Trophoblast cell (in vitro differentiated cells and primary cell): ENCODE results near the gene SPIRE1.
"Not testable (repeated sequence)": the region's sequence is repeated elsewhere in the genome, so short reads cannot be mapped to it uniquely, and the experiment has no call there.

Experiments
- DNase-seq, 2 donors: peaks; one replicate each; pipeline ENCODE4 v3.0.0-alpha.2; 2016
- H2AFZ ChIP-seq: 2 replicates; pipeline ENCODE4 v1.6.1; 2013; ENCODE audit warnings: low read length, moderate library complexity, mild to moderate bottlenecking; ENCODE audit not compliant: insufficient read depth, poor library complexity
- H2AK5ac ChIP-seq: 2 replicates; pipeline ENCODE4 v1.6.1; 2013; ENCODE audit warnings: mild to moderate bottlenecking, low read length
- H2BK120ac ChIP-seq: 2 replicates; pipeline ENCODE4 v1.6.1; 2013; ENCODE audit warnings: low read length, mild to moderate bottlenecking, moderate library complexity; ENCODE audit not compliant: insufficient read depth, poor library complexity
- H2BK12ac ChIP-seq: 2 replicates; pipeline ENCODE4 v1.6.1; 2013; ENCODE audit warnings: mild to moderate bottlenecking, low read length, moderate library complexity
- H2BK5ac ChIP-seq: 2 replicates; pipeline ENCODE4 v1.6.1; 2013; ENCODE audit warnings: low read length, low read depth, moderate library complexity, mild to moderate bottlenecking; ENCODE audit not compliant: poor library complexity
- H3K14ac ChIP-seq: 2 replicates; pipeline ENCODE4 v1.6.1; 2013; ENCODE audit warnings: mild to moderate bottlenecking, low read length
- H3K18ac ChIP-seq: 2 replicates; pipeline ENCODE4 v1.6.1; 2013; ENCODE audit warnings: mild to moderate bottlenecking, low read length
- H3K23ac ChIP-seq: 2 replicates; pipeline ENCODE4 v1.6.1; 2013; ENCODE audit warnings: low read length
- H3K27ac ChIP-seq: 2 replicates; pipeline ENCODE4 v1.5.1; 2013; ENCODE audit warnings: low read depth, mild to moderate bottlenecking, inconsistent platforms, low read length, moderate library complexity
- H3K27me3 ChIP-seq: 2 replicates; pipeline ENCODE4 v1.6.1; 2013; ENCODE audit warnings: inconsistent platforms, mild to moderate bottlenecking, low read length, moderate library complexity; ENCODE audit not compliant: insufficient read depth
- H3K36me3 ChIP-seq, 2 experiments: 1 replicate in 1 of 2; 2 replicates in 1 of 2; pipeline ENCODE4 v1.6.1; 2013; ENCODE audit warnings: low read length in 2 of 2, mild to moderate bottlenecking in 2 of 2, moderate library complexity in 1 of 2; ENCODE audit not compliant: insufficient read depth in 2 of 2, control insufficient read depth in 1 of 2
- H3K4ac ChIP-seq: 2 replicates; pipeline ENCODE4 v1.6.1; 2013; ENCODE audit warnings: low read depth, mild to moderate bottlenecking, low read length, moderate library complexity
- H3K4me1 ChIP-seq, 2 experiments: 1 replicate in 1 of 2; 2 replicates in 1 of 2; pipeline ENCODE4 v1.6.1; 2013; ENCODE audit warnings: low read length in 2 of 2, mild to moderate bottlenecking in 2 of 2, moderate library complexity in 1 of 2; ENCODE audit not compliant: insufficient read depth in 2 of 2, control insufficient read depth in 1 of 2
- H3K4me2 ChIP-seq: 2 replicates; pipeline ENCODE4 v1.6.1; 2013; ENCODE audit warnings: inconsistent platforms, mild to moderate bottlenecking, low read length, moderate library complexity
- H3K4me3 ChIP-seq: 2 replicates; pipeline ENCODE4 v1.5.1; 2013; ENCODE audit warnings: mild to moderate bottlenecking, low read depth, low read length, inconsistent platforms
- H3K79me1 ChIP-seq: one replicate; pipeline ENCODE4 v1.6.1; 2013; ENCODE audit warnings: low read length
- H3K79me2 ChIP-seq: 2 replicates; pipeline ENCODE4 v1.6.1; 2013; ENCODE audit warnings: low read length, mild to moderate bottlenecking; ENCODE audit not compliant: control insufficient read depth, insufficient read depth, poor library complexity
- H3K9ac ChIP-seq: 2 replicates; pipeline ENCODE4 v1.6.1; 2013; ENCODE audit warnings: mild to moderate bottlenecking, low read length
- H3K9me3 ChIP-seq: 2 replicates; pipeline ENCODE4 v1.6.1; 2013; ENCODE audit warnings: low read depth, mild to moderate bottlenecking, control low read depth, inconsistent platforms, low read length; ENCODE audit not compliant: insufficient read depth
- H4K12ac ChIP-seq: 2 replicates; pipeline ENCODE4 v1.6.1; 2013; ENCODE audit warnings: low read depth, mild to moderate bottlenecking, low read length, moderate library complexity
- H4K8ac ChIP-seq: 2 replicates; pipeline ENCODE4 v1.6.1; 2013; ENCODE audit warnings: low read depth, mild to moderate bottlenecking, low read length, moderate library complexity
- H4K91ac ChIP-seq: one replicate; pipeline ENCODE4 v1.6.1; 2013; ENCODE audit warnings: low read depth, mild to moderate bottlenecking, low read length, moderate library complexity
- WGBS: extraction: QIAGEN DNeasy Blood & Tissue Kit; methylation state at CpG from one replicate; pipeline ENCODE4 v1.1.7; 2013; ENCODE audit warnings: missing lambda C conversion rate; ENCODE audit not compliant: insufficient read length, insufficient coverage; ENCODE audit errors: extremely low coverage; 5-methylcytosine and 5-hydroxymethylcytosine counted together

SPIRE1 gene

GRCh38 chr18:12554796-12555388 lies 103.0 kb downstream of the SPIRE1 start:
- H3K4me1 ChIP-seq = no peaks in the 10 kb centered on the region
- no peak overlapping the region for H4K12ac ChIP-seq
- H3K27me3 ChIP-seq = no peaks in the 10 kb centered on the region
- no peak overlapping the region for H4K91ac ChIP-seq
- H3K18ac ChIP-seq = no peak overlapping the region
- DNase-seq = no peak
- no peaks in the 10 kb centered on the region for H3K79me1 ChIP-seq
- no peak overlapping the region for H2AK5ac ChIP-seq
- H2BK12ac ChIP-seq = no peak overlapping the region
- H3K9ac ChIP-seq = no peak overlapping the region
- no peaks in the 10 kb centered on the region for H3K79me2 ChIP-seq
- H3K14ac ChIP-seq = no peak overlapping the region
- H3K23ac ChIP-seq = no peak overlapping the region
- no peak overlapping the region for H3K27ac ChIP-seq
- H2BK5ac ChIP-seq = no peak overlapping the region
- no peak overlapping the region for H3K4ac ChIP-seq
- no peak overlapping the region for H3K4me2 ChIP-seq
- H3K4me3 ChIP-seq = no peak overlapping the region
- H2AFZ ChIP-seq = no peak overlapping the region
- H4K8ac ChIP-seq = no peak overlapping the region
- WGBS = 100% methylated on average over 1 of the region's 2 CpGs
- no peak overlapping the region for H2BK120ac ChIP-seq
- peaks cover 23% of the 10 kb centered on the region for H3K9me3 ChIP-seq
- H3K36me3 ChIP-seq = peaks cover 0 to 4% of the 10 kb centered on the region in 2 experiments

GRCh38 chr18:12552879-12553242 lies 105.0 kb downstream of the SPIRE1 start:
- H2BK5ac ChIP-seq = no peak overlapping the region
- no peak overlapping the region for H4K12ac ChIP-seq
- no peak overlapping the region for H3K4me2 ChIP-seq
- no peak overlapping the region for H3K23ac ChIP-seq
- peaks cover 14% of the 10 kb centered on the region for H3K9me3 ChIP-seq
- no peak overlapping the region for H3K4ac ChIP-seq
- H3K36me3 ChIP-seq = peaks cover 0 to 2% of the 10 kb centered on the region in 2 experiments
- no peak overlapping the region for H3K4me3 ChIP-seq
- H3K79me1 ChIP-seq = no peaks in the 10 kb centered on the region
- no peaks in the 10 kb centered on the region for H3K79me2 ChIP-seq
- whole genome bisulfite sequencing = no CpG with 5 or more reads among the region's 4 CpGs
- H3K27me3 ChIP-seq = no peaks in the 10 kb centered on the region
- no peak overlapping the region for H3K14ac ChIP-seq
- no peak overlapping the region for H2AFZ ChIP-seq
- H3K27ac ChIP-seq = no peak overlapping the region
- H2BK12ac ChIP-seq = no peak overlapping the region
- H2BK120ac ChIP-seq = no peak overlapping the region
- no peak overlapping the region for H4K8ac ChIP-seq
- no peaks in the 10 kb centered on the region for H3K4me1 ChIP-seq
- DNase-seq = no peak
- H3K18ac ChIP-seq = no peak overlapping the region
- no peak overlapping the region for H2AK5ac ChIP-seq
- no peak overlapping the region for H4K91ac ChIP-seq
- H3K9ac ChIP-seq = no peak overlapping the region

- not testable (repeated sequence) for H2BK120ac ChIP-seq, H2BK12ac ChIP-seq, H3K14ac ChIP-seq, H3K4ac ChIP-seq, H4K91ac ChIP-seq, H3K9ac ChIP-seq, H3K18ac ChIP-seq, H2AFZ ChIP-seq, H2AK5ac ChIP-seq, H4K12ac ChIP-seq, H2BK5ac ChIP-seq, H3K79me2 ChIP-seq, DNase-seq, H3K36me3 ChIP-seq, H3K27me3 ChIP-seq, H3K23ac ChIP-seq, H3K79me1 ChIP-seq, H3K4me3 ChIP-seq, H4K8ac ChIP-seq, H3K27ac ChIP-seq, H3K4me1 ChIP-seq, H3K4me2 ChIP-seq
- WGBS = no CpG with 5 or more reads among the region's 13 CpGs
- H3K9me3 ChIP-seq = peaks cover 12% of the 10 kb centered on the region
Observed at GRCh38 chr18:12551943-12552878, 105.7 kb downstream of the SPIRE1 start.

- H3K9ac ChIP-seq, H2BK5ac ChIP-seq, H3K4me1 ChIP-seq, H3K79me2 ChIP-seq, DNase-seq, H4K8ac ChIP-seq, H2BK12ac ChIP-seq, H3K9me3 ChIP-seq, H2AFZ ChIP-seq, H3K4ac ChIP-seq, H3K23ac ChIP-seq, H3K14ac ChIP-seq, H4K12ac ChIP-seq, H3K36me3 ChIP-seq, H4K91ac ChIP-seq, H3K4me3 ChIP-seq, H3K18ac ChIP-seq, H3K4me2 ChIP-seq, H3K27me3 ChIP-seq, H2BK120ac ChIP-seq, H2AK5ac ChIP-seq, H3K27ac ChIP-seq, H3K79me1 ChIP-seq: not testable (repeated sequence)
- no CpG with 5 or more reads among the region's 13 CpGs for WGBS
Observed at GRCh38 chr18:12551466-12551865, 106.4 kb downstream of the SPIRE1 start.
